ENCODE data around the gene NCAPD2. TPM values are rescaled to one million over a fixed set of nuclear protein-coding genes. Genes with fewer than 3 reads are reported as not detected.

NCAPD2 gene
- total and polyA plus RNA-seq, 2 donors (not counting 1 experiment from before 2014, with no cell fraction given), result 19.9 to 42.1 TPM

DNA sequence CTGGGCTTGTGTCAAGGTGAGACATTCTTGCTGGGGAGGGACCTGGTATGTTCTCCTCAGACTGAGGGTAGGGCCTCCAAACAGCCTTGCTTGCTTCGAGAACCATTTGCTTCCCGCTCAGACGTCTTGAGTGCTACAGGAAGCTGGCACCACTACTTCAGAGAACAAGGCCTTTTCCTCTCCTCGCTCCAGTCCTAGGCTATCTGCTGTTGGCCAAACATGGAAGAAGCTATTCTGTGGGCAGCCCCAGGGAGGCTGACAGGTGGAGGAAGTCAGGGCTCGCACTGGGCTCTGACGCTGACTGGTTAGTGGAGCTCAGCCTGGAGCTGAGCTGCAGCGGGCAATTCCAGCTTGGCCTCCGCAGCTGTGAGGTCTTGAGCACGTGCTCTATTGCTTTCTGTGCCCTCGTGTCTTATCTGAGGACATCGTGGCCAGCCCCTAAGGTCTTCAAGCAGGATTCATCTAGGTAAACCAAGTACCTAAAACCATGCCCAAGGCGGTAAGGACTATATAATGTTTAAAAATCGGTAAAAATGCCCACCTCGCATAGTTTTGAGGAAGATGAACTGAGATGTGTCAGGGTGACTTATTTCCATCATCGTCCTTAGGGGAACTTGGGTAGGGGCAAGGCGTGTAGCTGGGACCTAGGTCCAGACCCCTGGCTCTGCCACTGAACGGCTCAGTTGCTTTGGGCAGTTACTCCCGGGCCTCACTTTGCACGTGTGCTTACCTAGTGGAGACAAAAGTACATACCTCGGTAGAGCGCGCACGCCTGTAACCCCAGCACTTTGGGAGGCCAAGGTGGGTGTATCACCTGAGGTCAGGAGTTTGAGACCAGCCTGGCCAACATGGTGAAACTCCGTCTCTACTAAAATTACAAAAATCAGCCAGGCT, 44.8 kb downstream of the NCAPD2 start:
- H3K9me3 Mint-ChIP-seq (ENCODE audit: insufficient read depth), result no peaks in the 10 kb centered on the region
- Histone ChIP-seq H3K9ac (ENCODE audit: low read length) (no peak overlapping the region), H3K27me3 (replicated peaks in 1 of 4; ENCODE audit: control extremely low read depth in 1 of 4, control insufficient read depth in 3 of 4, insufficient read depth in 4 of 4, low read length in 3 of 4) (no peaks in the 10 kb centered on the region), H3K4me3 (ENCODE audit: control extremely low read depth in 1 of 5, extremely low read depth in 1 of 5, insufficient read depth in 1 of 5, low read depth in 2 of 5, low read length in 4 of 5) (no peak overlapping the region), H3K4me1 (ENCODE audit: control insufficient read depth in 2 of 2, insufficient read depth in 2 of 2, low read length in 2 of 2) (peaks cover 25 to 40% of the 10 kb centered on the region in 2 donors), H3K36me3 (replicated peaks in 1 of 2; ENCODE audit: control extremely low read depth in 1 of 2, control insufficient read depth in 1 of 2, extremely low read depth in 1 of 2, insufficient read depth in 2 of 2, low read length in 1 of 2) (peaks cover 0 to 41% of the 10 kb centered on the region in 2 experiments), H3K4me2 (replicated peaks; ENCODE audit: low read depth, low read length, poor library complexity, severe bottlenecking) (no peak overlapping the region), H3K27ac (ENCODE audit: low read length in 2 of 2) (peak overlapping the region in 1 of 2 donors; percentile 34), H3K9me3 (ENCODE audit: control extremely low read depth in 1 of 3, control insufficient read depth in 2 of 3, insufficient read depth in 1 of 3, low read length in 2 of 3) (no peaks in the 10 kb centered on the region), H3K79me2 (ENCODE audit: control insufficient read depth, insufficient read depth, low read length) (peaks cover 10% of the 10 kb centered on the region), H2AFZ (ENCODE audit: insufficient read depth, low read depth, low read length, poor library complexity, severe bottlenecking) (no peak overlapping the region), H4K20me1 (ENCODE audit: control insufficient read depth, insufficient read depth, low read length, poor library complexity, severe bottlenecking) (peaks cover 31% of the 10 kb centered on the region)
- ATAC-seq (ENCODE audit: low read depth) (no peak), DNase-seq (peak; percentile 31)
- 70% methylated on average over 22 of the region's 24 CpGs for WGBS (ENCODE audit: insufficient coverage)
- no peak overlapping the region for H3K4me3 Mint-ChIP-seq
- no peaks in the 10 kb centered on the region for H3K27me3 Mint-ChIP-seq
- ChIA-PET CTCF (interaction anchor here (0.8 to 7.0 kb wide), 33 partner anchors 13 to 343 kb away, joined by 3 to 222 read pairs (median 4); partner anchors contain the start of genes CD27, IFFO1, NOP2 and TAPBPL), POLR2A (interaction anchor here (0.6 to 5.4 kb wide), 5 partner anchors 29 to 114 kb away, joined by 3 to 39 read pairs (median 6); partner anchors contain the start of genes NOP2 and VAMP1)
- peak overlapping the region; percentile 32 for H3K27ac Mint-ChIP-seq
- TF ChIP-seq EZH2 (IDR thresholded peaks at IDR 0.05; ENCODE audit: borderline replicate concordance, insufficient read depth, low read depth, low read length, poor library complexity, severe bottlenecking), result no peak
- TF ChIP-seq, protein P1, sequence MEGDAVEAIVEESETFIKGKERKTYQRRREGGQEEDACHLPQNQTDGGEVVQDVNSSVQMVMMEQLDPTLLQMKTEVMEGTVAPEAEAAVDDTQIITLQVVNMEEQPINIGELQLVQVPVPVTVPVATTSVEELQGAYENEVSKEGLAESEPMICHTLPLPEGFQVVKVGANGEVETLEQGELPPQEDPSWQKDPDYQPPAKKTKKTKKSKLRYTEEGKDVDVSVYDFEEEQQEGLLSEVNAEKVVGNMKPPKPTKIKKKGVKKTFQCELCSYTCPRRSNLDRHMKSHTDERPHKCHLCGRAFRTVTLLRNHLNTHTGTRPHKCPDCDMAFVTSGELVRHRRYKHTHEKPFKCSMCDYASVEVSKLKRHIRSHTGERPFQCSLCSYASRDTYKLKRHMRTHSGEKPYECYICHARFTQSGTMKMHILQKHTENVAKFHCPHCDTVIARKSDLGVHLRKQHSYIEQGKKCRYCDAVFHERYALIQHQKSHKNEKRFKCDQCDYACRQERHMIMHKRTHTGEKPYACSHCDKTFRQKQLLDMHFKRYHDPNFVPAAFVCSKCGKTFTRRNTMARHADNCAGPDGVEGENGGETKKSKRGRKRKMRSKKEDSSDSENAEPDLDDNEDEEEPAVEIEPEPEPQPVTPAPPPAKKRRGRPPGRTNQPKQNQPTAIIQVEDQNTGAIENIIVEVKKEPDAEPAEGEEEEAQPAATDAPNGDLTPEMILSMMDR (IDR thresholded peaks at IDR 0.05), result no peak
- intact Hi-C loops (cut with micrococcal nuclease), result loop anchor here (1.0 to 5.0 kb wide), 4 partner anchors 73 to 342 kb away; no protein-coding TSS in a partner anchor
- peaks cover 49% of the 10 kb centered on the region for H3K4me1 Mint-ChIP-seq

All from B cell (primary cell).